ENCODE measurements around the gene MFSD2A. TPM values are rescaled to one million over a fixed set of nuclear protein-coding genes. Genes with fewer than 3 reads are reported as not detected.

MFSD2A gene
- total and polyA plus RNA-seq, 4 donors, result 0.37 to 294 (median 171) TPM

DNA sequence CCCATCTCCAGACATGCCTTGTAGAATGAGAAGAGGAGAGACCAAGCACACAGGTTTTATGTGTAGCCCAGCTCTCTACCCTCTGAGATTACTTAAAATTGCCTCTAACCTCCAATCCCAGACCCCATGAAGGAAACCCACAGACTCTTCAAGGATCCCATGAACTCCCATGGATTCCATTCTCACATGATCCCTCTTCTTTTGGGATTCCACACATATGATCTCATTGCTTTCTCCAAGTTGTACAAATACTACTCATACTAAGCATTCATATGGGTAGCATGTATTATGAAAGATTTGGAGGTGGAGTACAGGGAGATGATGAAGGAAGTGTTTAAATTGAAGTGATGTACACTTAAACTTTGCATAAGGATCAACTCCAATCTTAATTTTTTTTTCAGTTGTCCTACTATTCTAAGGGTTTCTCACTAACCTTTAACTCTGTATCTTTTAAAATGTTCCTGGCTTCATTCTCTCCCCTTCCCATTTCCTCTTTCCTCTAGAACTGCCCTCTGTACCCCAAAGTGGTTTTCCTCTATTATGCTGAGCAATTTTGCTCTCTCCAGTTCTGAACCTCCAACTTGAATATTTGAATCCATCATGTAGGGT lies 41.6 kb downstream of the MFSD2A start:
- Histone ChIP-seq H3K27ac (ENCODE audit: low read depth in 1 of 2, low read length in 2 of 2) (no peak overlapping the region), H3K4me3 (ENCODE audit: low read depth in 1 of 3, low read length in 3 of 3) (no peak overlapping the region)

DNA sequence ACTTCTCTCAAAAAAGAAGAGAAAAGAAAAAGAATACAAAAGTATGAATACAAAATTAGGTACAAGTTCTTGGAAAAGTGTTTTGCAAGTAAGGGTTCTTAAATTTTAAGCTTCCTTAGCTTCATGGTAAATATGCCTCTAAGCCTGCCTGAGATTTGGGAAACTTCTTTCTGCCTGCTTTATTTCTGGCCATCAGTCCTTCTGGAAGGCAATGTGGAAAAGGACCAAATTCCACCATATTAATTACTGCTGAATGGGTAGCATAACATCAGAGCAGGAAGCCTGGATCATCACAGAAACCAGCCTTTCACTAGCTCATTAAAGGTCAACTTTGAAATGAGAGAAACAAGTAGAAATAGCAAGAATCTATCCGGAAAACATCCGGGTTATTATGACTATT lies 46.5 kb downstream of the MFSD2A start:
- Histone ChIP-seq H3K27ac (ENCODE audit: low read depth in 1 of 2, low read length in 2 of 2) (no peak overlapping the region), H3K4me1 (ENCODE audit: control insufficient read depth in 4 of 4, insufficient read depth in 4 of 4, low read length in 3 of 4) (no peaks in the 10 kb centered on the region), H3K9me3 (ENCODE audit: control insufficient read depth in 4 of 4, low read length in 3 of 4) (no peaks in the 10 kb centered on the region), H3K9ac (ENCODE audit: low read depth in 1 of 2, low read length in 2 of 2) (no peak overlapping the region), H3K27me3 (ENCODE audit: control insufficient read depth in 4 of 4, insufficient read depth in 4 of 4, low read length in 3 of 4) (no peaks in the 10 kb centered on the region), H3K36me3 (ENCODE audit: control insufficient read depth in 4 of 4, insufficient read depth in 3 of 4, low read depth in 1 of 4, low read length in 3 of 4) (no peaks in the 10 kb centered on the region), H3K4me3 (ENCODE audit: low read depth in 1 of 3, low read length in 3 of 3) (no peak overlapping the region)
- WGBS, result 59% methylated on average over 2 of the region's 2 CpGs
- no peak for DNase-seq (ENCODE audit: low spot score)
- TF ChIP-seq FOXA1 (IDR thresholded peaks at IDR 0.05), result no peak
- TF ChIP-seq TAF1 (conservative IDR thresholded peaks at IDR 0.05), result no peak
- no peak for TF ChIP-seq EGR1 (IDR thresholded peaks at IDR 0.05; ENCODE audit: low read depth in 2 of 2)
- no peak for TF ChIP-seq RAD21 (IDR thresholded peaks at IDR 0.05)
- TF ChIP-seq, protein P1, sequence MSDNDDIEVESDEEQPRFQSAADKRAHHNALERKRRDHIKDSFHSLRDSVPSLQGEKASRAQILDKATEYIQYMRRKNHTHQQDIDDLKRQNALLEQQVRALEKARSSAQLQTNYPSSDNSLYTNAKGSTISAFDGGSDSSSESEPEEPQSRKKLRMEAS (IDR thresholded peaks at IDR 0.05), result no peak
- TF ChIP-seq GABPA (IDR thresholded peaks at IDR 0.05 in 1 of 2, conservative IDR thresholded peaks at IDR 0.05 in 1 of 2), result no peak
- TF ChIP-seq, protein P2, sequence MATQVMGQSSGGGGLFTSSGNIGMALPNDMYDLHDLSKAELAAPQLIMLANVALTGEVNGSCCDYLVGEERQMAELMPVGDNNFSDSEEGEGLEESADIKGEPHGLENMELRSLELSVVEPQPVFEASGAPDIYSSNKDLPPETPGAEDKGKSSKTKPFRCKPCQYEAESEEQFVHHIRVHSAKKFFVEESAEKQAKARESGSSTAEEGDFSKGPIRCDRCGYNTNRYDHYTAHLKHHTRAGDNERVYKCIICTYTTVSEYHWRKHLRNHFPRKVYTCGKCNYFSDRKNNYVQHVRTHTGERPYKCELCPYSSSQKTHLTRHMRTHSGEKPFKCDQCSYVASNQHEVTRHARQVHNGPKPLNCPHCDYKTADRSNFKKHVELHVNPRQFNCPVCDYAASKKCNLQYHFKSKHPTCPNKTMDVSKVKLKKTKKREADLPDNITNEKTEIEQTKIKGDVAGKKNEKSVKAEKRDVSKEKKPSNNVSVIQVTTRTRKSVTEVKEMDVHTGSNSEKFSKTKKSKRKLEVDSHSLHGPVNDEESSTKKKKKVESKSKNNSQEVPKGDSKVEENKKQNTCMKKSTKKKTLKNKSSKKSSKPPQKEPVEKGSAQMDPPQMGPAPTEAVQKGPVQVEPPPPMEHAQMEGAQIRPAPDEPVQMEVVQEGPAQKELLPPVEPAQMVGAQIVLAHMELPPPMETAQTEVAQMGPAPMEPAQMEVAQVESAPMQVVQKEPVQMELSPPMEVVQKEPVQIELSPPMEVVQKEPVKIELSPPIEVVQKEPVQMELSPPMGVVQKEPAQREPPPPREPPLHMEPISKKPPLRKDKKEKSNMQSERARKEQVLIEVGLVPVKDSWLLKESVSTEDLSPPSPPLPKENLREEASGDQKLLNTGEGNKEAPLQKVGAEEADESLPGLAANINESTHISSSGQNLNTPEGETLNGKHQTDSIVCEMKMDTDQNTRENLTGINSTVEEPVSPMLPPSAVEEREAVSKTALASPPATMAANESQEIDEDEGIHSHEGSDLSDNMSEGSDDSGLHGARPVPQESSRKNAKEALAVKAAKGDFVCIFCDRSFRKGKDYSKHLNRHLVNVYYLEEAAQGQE (IDR thresholded peaks at IDR 0.05), result no peak
- no peak for TF ChIP-seq RXRA (IDR thresholded peaks at IDR 0.05)
- no peak for TF ChIP-seq FOXA2 (IDR thresholded peaks at IDR 0.05)
- TF ChIP-seq, protein P3, sequence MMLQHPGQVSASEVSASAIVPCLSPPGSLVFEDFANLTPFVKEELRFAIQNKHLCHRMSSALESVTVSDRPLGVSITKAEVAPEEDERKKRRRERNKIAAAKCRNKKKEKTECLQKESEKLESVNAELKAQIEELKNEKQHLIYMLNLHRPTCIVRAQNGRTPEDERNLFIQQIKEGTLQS (IDR thresholded peaks at IDR 0.05), result no peak
- no peak for TF ChIP-seq HNF4A (conservative IDR thresholded peaks at IDR 0.05)
- no peak for TF ChIP-seq YY1 (IDR thresholded peaks at IDR 0.05)
- TF ChIP-seq, protein P4, sequence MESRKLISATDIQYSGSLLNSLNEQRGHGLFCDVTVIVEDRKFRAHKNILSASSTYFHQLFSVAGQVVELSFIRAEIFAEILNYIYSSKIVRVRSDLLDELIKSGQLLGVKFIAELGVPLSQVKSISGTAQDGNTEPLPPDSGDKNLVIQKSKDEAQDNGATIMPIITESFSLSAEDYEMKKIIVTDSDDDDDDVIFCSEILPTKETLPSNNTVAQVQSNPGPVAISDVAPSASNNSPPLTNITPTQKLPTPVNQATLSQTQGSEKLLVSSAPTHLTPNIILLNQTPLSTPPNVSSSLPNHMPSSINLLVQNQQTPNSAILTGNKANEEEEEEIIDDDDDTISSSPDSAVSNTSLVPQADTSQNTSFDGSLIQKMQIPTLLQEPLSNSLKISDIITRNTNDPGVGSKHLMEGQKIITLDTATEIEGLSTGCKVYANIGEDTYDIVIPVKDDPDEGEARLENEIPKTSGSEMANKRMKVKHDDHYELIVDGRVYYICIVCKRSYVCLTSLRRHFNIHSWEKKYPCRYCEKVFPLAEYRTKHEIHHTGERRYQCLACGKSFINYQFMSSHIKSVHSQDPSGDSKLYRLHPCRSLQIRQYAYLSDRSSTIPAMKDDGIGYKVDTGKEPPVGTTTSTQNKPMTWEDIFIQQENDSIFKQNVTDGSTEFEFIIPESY (IDR thresholded peaks at IDR 0.05), result no peak
- no peak for TF ChIP-seq NR2F2 (IDR thresholded peaks at IDR 0.05)
- TF ChIP-seq SP1 (IDR thresholded peaks at IDR 0.05), result no peak
- TF ChIP-seq, protein P5, sequence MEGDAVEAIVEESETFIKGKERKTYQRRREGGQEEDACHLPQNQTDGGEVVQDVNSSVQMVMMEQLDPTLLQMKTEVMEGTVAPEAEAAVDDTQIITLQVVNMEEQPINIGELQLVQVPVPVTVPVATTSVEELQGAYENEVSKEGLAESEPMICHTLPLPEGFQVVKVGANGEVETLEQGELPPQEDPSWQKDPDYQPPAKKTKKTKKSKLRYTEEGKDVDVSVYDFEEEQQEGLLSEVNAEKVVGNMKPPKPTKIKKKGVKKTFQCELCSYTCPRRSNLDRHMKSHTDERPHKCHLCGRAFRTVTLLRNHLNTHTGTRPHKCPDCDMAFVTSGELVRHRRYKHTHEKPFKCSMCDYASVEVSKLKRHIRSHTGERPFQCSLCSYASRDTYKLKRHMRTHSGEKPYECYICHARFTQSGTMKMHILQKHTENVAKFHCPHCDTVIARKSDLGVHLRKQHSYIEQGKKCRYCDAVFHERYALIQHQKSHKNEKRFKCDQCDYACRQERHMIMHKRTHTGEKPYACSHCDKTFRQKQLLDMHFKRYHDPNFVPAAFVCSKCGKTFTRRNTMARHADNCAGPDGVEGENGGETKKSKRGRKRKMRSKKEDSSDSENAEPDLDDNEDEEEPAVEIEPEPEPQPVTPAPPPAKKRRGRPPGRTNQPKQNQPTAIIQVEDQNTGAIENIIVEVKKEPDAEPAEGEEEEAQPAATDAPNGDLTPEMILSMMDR (IDR thresholded peaks at IDR 0.05; ENCODE audit: low read depth, low read length, missing input control), result no peak
- TF ChIP-seq HNF4G (IDR thresholded peaks at IDR 0.05), result no peak
- no peak for TF ChIP-seq JUND (IDR thresholded peaks at IDR 0.05)

More for the DNA sequence above, 41.6 kb downstream of the MFSD2A start:
- Histone ChIP-seq H3K27me3 (ENCODE audit: control insufficient read depth in 4 of 4, insufficient read depth in 4 of 4, low read length in 3 of 4) (no peaks in the 10 kb centered on the region), H3K4me1 (ENCODE audit: control insufficient read depth in 4 of 4, insufficient read depth in 4 of 4, low read length in 3 of 4) (no peaks in the 10 kb centered on the region), H3K9me3 (ENCODE audit: control insufficient read depth in 4 of 4, low read length in 3 of 4) (no peaks in the 10 kb centered on the region), H3K9ac (ENCODE audit: low read depth in 1 of 2, low read length in 2 of 2) (no peak overlapping the region), H3K36me3 (ENCODE audit: control insufficient read depth in 4 of 4, insufficient read depth in 3 of 4, low read depth in 1 of 4, low read length in 3 of 4) (no peaks in the 10 kb centered on the region)
- no peak for DNase-seq (ENCODE audit: low spot score)
- TF ChIP-seq, protein P5 (IDR thresholded peaks at IDR 0.05; ENCODE audit: low read depth, low read length, missing input control), result no peak

Measured in liver (tissue), 9 donors.